IPS-18a (cell line): Measurements from ENCODE around the gene KLHL13.
"Not testable (repeated sequence)": the region's sequence is repeated elsewhere in the genome, so short reads cannot be mapped to it uniquely, and the experiment has no call there.

ENCODE experiments used
- H3K27ac ChIP-seq: one replicate; pipeline ENCODE4 v1.5.1; 2013; ENCODE audit warnings: low read length
- H3K27me3 ChIP-seq: one replicate; pipeline ENCODE4 v1.6.1; 2013; ENCODE audit warnings: mild to moderate bottlenecking, low read length; ENCODE audit not compliant: control insufficient read depth, insufficient read depth
- H3K36me3 ChIP-seq: one replicate; pipeline ENCODE4 v1.6.1; 2013; ENCODE audit warnings: low read depth, low read length; ENCODE audit not compliant: control insufficient read depth
- H3K4me1 ChIP-seq: one replicate; pipeline ENCODE4 v1.6.1; 2013; ENCODE audit warnings: low read depth, low read length; ENCODE audit not compliant: control insufficient read depth
- H3K4me3 ChIP-seq: one replicate; pipeline ENCODE4 v1.5.1; 2013; ENCODE audit warnings: low read length
- H3K9ac ChIP-seq: one replicate; pipeline ENCODE4 v1.6.1; 2013; ENCODE audit warnings: mild to moderate bottlenecking, low read length, moderate library complexity
- H3K9me3 ChIP-seq: one replicate; pipeline ENCODE4 v1.6.1; 2013; ENCODE audit warnings: low read depth, low read length; ENCODE audit not compliant: control insufficient read depth

Gene KLHL13

DNA sequence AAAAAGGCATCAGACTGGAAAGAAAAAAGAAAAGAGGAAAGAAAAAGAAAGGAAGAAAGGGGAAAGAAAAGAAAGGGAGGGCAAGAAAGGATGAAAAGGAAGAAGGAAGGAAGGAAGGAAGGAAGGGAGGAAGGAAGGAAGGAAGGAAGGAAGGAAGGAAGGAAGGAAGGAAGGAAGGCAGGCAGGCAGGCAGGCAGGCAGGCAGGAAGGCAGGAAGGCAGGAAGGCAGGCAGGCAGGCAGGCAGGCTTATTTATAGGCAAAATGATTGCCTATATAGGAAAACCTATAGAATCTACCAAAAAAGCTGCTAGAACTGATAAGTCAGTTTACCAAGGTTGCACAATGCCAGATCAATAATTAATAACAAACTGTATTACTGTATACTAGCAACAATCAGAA lies 186.5 kb downstream of the KLHL13 start:
- H3K9ac ChIP-seq, H3K4me1 ChIP-seq, H3K27ac ChIP-seq, H3K4me3 ChIP-seq, H3K27me3 ChIP-seq, H3K36me3 ChIP-seq: not testable (repeated sequence)
- H3K9me3 ChIP-seq, result peaks cover 12% of the 10 kb centered on the region

DNA sequence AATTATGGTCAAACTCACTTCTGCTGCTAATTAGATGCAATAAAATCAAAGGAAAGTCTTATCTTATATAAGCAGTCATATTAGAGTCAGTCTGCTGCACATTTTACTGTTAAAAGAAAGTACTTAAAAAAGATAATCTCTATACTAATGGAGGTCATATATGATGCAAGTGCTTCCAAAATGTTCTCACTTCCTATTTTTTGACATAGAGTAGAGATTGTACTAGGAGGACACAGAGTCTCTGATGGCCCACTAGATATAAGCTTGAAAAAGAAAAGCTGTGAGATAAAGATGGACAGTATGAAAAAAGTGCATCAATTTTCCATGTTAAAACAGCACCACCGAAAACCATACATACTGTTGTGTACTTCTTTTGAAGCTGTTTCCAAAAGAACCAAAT lies 196.9 kb downstream of the KLHL13 start:
- no peak overlapping the region for H3K27ac ChIP-seq
- H3K9me3 ChIP-seq, result peaks cover 9% of the 10 kb centered on the region
- no peaks in the 10 kb centered on the region for H3K27me3 ChIP-seq
- no peaks in the 10 kb centered on the region for H3K4me1 ChIP-seq
- no peak overlapping the region for H3K4me3 ChIP-seq
- no peaks in the 10 kb centered on the region for H3K36me3 ChIP-seq
- H3K9ac ChIP-seq, result no peak overlapping the region

DNA sequence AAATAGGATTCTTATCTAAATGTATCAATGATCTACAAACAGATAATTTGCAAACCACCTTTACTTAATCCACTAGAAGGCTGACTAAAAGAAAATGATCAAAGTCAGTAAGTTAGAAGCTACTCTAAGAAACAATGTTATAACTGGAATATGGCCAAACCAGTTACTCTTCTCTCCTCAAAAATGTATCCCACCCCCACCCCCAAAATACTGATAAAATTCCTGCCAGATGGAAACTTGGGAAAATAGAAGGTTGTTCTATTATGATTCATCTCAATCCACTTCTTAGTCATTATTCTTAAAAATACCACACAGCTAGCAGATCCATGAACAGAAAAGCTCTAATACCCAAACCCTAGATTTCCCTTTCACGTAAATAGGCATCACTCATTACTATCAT lies 206.4 kb downstream of the KLHL13 start:
- no peaks in the 10 kb centered on the region for H3K27me3 ChIP-seq
- H3K9ac ChIP-seq, result no peak overlapping the region
- no peak overlapping the region for H3K4me3 ChIP-seq
- no peaks in the 10 kb centered on the region for H3K4me1 ChIP-seq
- H3K27ac ChIP-seq, result no peak overlapping the region
- peaks cover 19% of the 10 kb centered on the region for H3K9me3 ChIP-seq
- H3K36me3 ChIP-seq, result no peaks in the 10 kb centered on the region

DNA sequence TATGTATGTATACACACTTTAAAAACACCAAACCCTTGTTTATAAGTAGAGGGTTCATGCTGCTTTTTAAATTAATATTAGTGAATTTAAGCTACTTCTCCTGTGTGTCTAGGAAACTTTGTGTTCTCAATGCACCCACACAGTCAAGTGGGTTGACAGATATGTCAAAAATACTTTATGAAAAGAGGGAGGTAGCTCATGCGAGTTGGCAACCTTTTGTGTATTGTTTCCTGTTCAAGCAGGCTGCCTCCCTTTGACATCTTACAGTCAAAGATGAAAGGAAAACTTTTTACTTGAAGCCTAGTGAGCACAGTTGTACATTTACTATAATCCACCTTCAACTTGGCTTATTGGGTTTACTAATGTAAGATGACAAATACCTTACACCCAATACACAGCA lies 218.4 kb downstream of the KLHL13 start:
- Histone ChIP-seq H3K9ac (no peak overlapping the region), H3K27ac (no peak overlapping the region), H3K9me3 (peaks cover 4% of the 10 kb centered on the region), H3K36me3 (no peaks in the 10 kb centered on the region), H3K4me3 (no peak overlapping the region), H3K27me3 (no peaks in the 10 kb centered on the region), H3K4me1 (no peaks in the 10 kb centered on the region)

DNA sequence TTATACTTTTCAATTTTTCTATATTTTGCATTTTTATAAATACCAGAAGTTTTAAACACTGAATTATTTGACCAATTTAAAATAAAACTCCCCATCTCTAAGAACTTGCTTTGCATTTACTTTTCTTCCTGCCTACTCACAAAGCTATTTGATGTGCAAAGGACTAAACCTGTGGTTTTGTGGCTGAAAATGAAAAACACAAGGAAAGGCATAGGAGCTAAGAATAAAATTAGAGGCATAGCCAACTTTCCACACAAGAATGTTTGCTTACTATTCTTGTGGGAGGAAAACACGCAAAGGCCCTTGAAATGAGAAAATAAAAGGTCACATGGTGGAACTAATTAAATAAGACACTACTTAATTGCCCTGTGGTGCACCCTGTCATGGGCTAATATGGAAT lies 221.2 kb downstream of the KLHL13 start:
- no peak overlapping the region for H3K27ac ChIP-seq
- H3K9ac ChIP-seq, result no peak overlapping the region
- H3K9me3 ChIP-seq, result peaks cover 8% of the 10 kb centered on the region
- H3K36me3 ChIP-seq, result no peaks in the 10 kb centered on the region
- no peak overlapping the region for H3K4me3 ChIP-seq
- no peaks in the 10 kb centered on the region for H3K27me3 ChIP-seq
- no peaks in the 10 kb centered on the region for H3K4me1 ChIP-seq

DNA sequence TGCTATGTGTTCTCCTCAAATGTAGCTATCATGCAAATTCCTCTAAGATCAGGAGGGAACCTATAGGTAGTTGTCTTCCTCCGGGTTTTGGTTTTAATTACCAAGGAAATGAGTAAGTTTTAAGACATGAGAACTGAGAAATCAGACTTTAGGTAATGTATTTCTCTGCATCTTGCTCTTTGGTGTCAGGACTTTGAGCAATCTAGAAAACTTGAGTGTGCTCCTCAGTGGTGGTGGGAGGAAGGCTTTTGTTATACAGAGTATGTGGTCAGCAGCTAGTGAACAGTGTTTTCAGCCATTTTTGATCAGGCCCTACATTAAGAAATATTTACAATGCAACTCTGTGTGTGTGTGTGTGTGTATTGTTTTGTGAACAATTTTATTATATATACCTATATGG lies 224.1 kb downstream of the KLHL13 start:
- H3K9ac ChIP-seq, result no peak overlapping the region
- no peak overlapping the region for H3K4me3 ChIP-seq
- H3K36me3 ChIP-seq, result no peaks in the 10 kb centered on the region
- H3K27me3 ChIP-seq, result no peaks in the 10 kb centered on the region
- H3K4me1 ChIP-seq, result no peaks in the 10 kb centered on the region
- H3K27ac ChIP-seq, result no peak overlapping the region
- H3K9me3 ChIP-seq, result peaks cover 13% of the 10 kb centered on the region

DNA sequence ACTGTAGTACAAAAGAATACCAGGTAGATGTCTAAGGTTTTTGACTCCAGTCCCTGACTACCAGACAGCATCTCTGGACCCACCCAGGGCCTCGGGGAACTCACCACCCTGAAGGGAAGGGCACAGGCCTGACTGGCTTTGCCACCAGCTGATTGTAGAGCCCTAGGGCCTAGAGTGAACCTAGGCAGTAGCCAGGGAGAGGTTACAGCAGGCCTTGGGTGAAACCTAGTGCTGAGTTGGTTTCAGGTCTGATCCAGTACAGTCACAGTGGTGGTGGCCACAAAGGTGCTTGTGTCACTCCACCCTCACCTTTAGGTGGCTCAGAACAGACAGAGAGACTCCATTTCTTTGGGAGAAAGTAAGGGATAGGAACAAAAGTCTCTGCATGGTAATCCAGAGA lies 244.8 kb downstream of the KLHL13 start:
- no peak overlapping the region for H3K9ac ChIP-seq

DNA sequence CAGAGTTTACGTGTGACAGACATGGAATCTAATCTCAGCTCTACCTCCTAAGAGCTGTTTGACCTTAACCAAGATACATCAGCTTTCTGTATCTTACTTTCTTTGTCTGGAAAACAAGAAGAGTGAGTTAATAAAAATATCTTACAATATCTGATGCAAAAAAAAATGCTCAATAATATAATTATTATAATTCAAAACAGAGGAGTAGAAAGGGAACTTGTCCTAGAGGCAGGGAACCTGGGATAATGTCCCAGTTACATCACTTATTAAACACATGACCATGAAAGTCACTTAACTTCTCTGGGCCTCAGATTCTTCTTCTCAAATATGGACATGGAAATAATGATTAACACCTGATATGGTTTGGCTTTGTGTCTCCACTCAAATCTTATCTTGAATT lies 256.1 kb downstream of the KLHL13 start:
- H3K9me3 ChIP-seq, result peaks cover 15% of the 10 kb centered on the region
- no peaks in the 10 kb centered on the region for H3K4me1 ChIP-seq
- H3K4me3 ChIP-seq, result no peak overlapping the region
- H3K27me3 ChIP-seq, result no peaks in the 10 kb centered on the region
- no peak overlapping the region for H3K27ac ChIP-seq
- no peaks in the 10 kb centered on the region for H3K36me3 ChIP-seq
- no peak overlapping the region for H3K9ac ChIP-seq

More for the DNA sequence above, 244.8 kb downstream of the KLHL13 start:
- Histone ChIP-seq H3K27ac (no peak overlapping the region), H3K4me1 (no peaks in the 10 kb centered on the region), H3K27me3 (no peaks in the 10 kb centered on the region), H3K4me3 (no peak overlapping the region), H3K36me3 (no peaks in the 10 kb centered on the region), H3K9me3 (peaks cover 6% of the 10 kb centered on the region)

DNA sequence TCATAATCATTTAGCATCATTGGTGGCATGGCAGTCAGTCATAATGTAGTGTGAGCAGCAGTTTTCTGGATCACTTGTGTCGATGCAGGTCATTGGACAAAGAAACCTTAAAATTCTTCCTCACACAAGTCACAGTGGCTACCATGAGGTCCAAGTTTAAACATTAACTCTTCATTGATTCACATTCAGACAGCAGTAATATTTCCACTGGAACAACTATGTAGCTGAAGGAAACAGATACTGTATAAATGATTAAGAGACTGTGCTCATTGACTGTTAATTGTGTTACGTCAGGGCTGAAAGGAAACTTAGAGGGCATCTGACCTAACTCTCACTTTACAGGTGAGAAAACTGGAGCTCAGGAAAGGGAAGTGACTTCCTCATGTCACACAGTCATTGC lies 261.8 kb downstream of the KLHL13 start:
- Histone ChIP-seq H3K9me3 (peaks cover 3% of the 10 kb centered on the region), H3K27me3 (no peaks in the 10 kb centered on the region), H3K27ac (no peak overlapping the region), H3K36me3 (no peaks in the 10 kb centered on the region), H3K4me1 (no peaks in the 10 kb centered on the region), H3K9ac (no peak overlapping the region), H3K4me3 (no peak overlapping the region)

DNA sequence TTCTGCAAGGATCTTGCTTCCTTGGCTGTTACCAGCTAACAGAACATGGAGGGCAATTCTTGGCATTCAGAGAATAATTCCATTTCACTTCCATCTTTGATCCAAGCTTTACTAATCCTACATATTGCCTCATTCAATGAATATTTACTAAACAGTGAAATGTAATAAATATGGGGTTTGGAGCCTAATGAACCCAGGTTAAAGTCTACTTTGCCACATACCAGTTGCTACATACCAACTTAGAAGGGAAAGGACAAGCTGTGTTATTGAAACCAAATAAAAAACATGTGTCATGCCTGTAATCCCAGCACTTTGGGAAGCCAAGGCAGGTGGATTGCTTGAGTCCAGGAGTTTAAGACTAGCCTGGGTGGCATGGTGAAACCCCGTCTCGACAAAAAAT lies 265.6 kb downstream of the KLHL13 start:
- Histone ChIP-seq H3K4me1 (no peaks in the 10 kb centered on the region), H3K4me3 (no peak overlapping the region), H3K36me3 (no peaks in the 10 kb centered on the region), H3K27me3 (no peaks in the 10 kb centered on the region), H3K9me3 (peaks cover 10% of the 10 kb centered on the region), H3K27ac (no peak overlapping the region), H3K9ac (no peak overlapping the region)
